Astrocyte (in vitro differentiated cells and primary cell): ENCODE results near the gene EN1.

Source experiments
- EZH2 ChIP-seq: IDR thresholded peaks from 2 replicates; pipeline ENCODE4 v1.6.1; 2012; ENCODE audit warnings: mild to moderate bottlenecking, low read length, inconsistent platforms; ENCODE audit not compliant: insufficient read depth
- TF ChIP-seq, protein P1 (sequence below): IDR thresholded peaks from 2 replicates; pipeline ENCODE4 v1.5.1; 2011; ENCODE audit warnings: low read depth, mild to moderate bottlenecking, inconsistent platforms, low read length, moderate library complexity; ENCODE audit not compliant: insufficient read depth

DNA sequence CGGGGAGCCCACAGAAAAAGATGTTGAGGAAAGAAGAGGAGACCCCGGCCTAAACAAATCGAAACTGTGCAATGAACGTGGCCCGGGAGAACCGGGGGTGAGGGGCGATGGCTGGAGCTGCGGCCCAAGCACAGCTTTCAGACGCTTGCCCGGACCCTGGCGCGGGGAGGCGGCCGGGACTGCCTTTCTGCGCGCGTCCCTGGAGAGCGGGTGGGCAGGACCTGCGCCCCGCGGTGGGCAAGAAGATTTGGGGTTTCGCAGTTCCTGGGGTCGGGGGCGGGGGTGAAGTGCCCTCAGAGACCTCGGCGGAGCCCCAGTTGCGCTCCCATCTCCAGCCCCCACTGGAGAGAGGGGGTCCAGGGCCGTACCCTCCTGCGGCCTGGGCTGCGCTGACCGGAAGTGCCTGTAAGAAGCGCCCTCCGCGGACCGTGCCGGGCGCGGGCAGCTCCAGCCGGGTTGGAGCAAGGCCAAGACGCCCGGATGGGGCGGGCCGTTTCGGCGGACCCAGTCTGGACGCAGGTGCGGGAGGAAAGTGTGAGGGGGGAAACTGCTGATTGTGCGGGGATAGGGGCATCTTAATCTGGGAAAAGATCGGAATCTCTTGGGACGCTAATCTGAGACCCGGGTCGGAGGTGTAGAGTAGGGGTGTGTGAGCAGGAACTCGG lies 11.6 kb downstream of the EN1 start:
- TF ChIP-seq, protein P1, sequence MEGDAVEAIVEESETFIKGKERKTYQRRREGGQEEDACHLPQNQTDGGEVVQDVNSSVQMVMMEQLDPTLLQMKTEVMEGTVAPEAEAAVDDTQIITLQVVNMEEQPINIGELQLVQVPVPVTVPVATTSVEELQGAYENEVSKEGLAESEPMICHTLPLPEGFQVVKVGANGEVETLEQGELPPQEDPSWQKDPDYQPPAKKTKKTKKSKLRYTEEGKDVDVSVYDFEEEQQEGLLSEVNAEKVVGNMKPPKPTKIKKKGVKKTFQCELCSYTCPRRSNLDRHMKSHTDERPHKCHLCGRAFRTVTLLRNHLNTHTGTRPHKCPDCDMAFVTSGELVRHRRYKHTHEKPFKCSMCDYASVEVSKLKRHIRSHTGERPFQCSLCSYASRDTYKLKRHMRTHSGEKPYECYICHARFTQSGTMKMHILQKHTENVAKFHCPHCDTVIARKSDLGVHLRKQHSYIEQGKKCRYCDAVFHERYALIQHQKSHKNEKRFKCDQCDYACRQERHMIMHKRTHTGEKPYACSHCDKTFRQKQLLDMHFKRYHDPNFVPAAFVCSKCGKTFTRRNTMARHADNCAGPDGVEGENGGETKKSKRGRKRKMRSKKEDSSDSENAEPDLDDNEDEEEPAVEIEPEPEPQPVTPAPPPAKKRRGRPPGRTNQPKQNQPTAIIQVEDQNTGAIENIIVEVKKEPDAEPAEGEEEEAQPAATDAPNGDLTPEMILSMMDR, result no peak
- peak; percentile 4 for TF ChIP-seq EZH2
